ENCODE results near the gene GPR183.

The GPR183 gene

DNA sequence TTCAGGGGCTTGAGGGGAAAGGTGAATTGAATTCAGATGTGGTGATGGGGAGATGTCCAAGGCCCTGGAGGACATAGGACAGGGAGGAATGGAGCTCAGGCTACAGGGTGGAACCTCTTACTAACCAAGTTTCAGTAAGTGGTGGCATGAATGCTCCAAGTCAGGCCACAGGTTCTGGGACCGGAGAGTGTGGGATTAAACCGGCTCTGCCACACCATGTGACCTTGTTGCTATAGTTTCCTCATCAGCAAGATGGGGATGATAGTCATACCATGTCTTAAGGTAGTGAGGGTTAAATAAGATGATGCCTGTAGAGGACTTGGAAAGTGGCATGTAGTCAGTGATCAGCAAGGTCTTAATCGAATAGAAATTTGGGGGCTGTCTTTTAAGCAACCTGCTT, 16.3 kb downstream of the GPR183 start:
- no peak for DNase-seq

- no peak for DNase-seq
Observed at GRCh38 chr13:99289674-99290337, 17.4 kb downstream of the GPR183 start.

DNA sequence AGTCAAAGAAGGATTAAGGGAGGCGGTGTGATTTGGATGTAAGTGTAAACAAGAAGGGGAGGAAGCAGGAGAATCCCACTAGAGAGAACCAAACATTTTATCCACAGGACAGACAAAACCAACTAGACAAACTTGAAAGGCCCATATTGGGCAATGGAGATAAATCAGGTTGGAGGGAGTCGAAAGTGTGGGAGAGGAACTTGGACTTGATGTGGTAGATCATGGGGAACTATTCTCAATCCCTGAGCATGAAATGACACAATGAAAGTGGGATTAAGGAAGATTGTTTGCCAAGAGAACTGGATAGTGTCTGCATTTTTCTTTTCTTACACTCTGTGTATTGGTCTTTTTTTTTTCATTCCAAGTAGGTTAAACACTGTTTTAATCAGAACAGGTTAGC, 17.9 kb downstream of the GPR183 start:
- no peak for DNase-seq

DNA sequence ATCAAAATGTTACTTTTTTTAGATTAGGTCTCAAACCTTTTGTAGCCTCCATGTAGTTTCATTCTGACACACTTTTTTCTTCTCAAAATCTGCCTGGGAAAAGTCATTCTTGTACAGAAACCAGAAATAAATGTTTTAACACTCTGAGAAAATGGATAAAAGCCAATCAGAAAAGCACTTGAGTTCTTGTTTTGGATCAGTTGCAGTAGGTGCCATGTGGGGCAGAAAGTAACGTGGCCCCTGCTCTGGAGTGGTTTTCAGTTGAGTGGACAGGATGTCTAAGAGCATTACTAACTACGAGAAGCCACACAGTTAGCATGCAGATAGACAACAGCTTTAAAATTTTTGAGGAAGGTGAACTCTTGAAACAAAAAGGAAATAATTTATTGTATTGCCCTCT, 19.1 kb downstream of the GPR183 start:
- DNase-seq = no peak

DNA sequence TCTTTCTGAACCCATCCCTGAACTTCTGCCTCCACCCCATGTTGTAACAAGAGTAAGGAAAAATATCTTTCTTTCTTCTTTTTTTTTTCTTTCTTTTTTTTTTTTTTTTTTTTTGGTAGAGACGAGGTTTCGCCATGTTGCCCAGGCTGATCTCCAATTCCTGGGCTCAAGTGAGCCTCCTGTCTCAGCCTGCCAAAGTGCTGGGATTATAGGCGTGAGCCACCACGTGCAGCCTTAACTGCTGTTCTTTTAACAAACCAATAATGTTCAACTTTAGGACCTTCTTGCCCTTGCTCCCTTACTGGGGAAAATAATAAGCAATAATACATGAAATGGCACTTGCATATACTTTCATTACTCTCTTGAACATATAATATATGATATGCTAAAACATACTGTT, 19.6 kb downstream of the GPR183 start:
- DNase-seq = no peak

DNA sequence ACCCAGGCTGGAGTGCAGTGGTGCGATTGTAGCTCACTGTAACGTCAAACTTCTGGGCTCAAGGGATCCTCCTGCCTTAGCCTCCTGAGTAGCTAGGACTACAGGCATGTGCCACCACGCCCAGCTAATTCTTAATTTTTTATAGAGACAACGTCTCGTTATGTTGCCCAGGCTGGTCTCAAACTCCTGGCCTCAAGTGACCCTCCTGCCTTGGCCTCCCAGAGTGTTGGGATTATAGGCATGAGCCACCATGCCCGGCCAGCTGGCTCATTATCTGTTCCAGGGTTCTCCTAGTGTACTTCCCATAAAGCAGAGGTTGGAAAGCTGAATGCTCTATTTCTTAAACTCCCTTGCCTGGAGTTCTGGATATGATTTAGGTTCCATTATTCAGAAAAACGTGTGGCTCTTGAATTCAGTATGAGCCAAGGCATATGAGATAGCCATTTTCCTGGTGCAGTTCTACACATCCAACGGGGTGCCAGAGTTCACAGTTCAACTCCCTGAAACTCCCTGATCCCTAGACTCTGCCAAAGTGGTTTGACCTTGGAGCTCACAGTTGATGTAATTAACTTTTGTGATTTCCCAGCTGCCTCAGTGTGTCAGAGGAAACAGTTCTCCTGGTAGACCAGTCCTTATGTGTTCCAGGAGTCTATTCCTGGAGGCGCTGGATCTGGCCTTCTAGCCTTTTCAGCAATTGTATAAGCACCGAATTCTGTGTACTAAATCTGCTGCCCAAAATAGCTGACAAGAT, 21.6 kb downstream of the GPR183 start:
- no peak for DNase-seq

- DNase-seq = no peak
Observed at GRCh38 chr13:99282264-99283231, 24.7 kb downstream of the GPR183 start.

GRCh38 chr13:99281811-99282263, 25.4 kb downstream of the GPR183 start:
- no peak for DNase-seq

DNA sequence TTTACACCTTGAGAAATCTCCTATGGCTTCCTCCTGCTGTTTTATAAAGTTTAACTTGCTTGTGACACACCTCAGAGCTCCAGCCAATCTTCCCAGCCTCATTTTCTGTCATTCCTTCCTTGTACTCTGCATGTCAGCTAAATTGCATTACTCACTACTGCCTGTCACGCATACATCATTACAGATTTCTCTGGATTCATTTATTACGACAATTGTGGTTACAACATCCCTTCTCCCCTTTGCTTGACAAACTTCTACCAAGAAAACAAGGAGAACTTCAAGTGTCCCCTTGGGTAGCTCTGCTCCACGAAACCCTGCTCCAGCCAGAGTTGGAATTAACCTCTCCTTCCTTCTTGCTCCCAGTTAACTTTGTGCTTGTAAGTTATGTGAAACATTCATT, 27.0 kb downstream of the GPR183 start:
- DNase-seq = no peak

DNA sequence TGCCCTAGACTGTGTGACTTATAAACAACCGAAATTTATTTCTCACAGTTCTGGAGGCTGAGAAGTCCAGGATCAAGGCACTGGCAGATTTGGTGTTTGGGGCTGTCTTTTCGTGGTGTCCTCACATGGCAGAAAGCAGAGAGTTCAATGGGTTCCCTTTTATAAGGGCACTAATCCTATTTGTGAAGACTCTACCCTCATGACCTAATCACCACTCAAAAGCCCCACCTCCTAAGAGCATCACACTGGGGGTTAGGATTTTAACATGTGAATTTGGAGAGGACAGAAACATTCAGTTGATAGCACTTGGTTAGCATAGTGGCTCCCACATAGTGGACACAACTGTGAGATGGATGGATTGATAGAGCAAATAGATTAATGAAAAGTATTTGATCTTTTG, 27.6 kb downstream of the GPR183 start:
- DNase-seq = no peak

- no peak for DNase-seq
Observed at GRCh38 chr13:99278843-99279242, 28.4 kb downstream of the GPR183 start.

DNA sequence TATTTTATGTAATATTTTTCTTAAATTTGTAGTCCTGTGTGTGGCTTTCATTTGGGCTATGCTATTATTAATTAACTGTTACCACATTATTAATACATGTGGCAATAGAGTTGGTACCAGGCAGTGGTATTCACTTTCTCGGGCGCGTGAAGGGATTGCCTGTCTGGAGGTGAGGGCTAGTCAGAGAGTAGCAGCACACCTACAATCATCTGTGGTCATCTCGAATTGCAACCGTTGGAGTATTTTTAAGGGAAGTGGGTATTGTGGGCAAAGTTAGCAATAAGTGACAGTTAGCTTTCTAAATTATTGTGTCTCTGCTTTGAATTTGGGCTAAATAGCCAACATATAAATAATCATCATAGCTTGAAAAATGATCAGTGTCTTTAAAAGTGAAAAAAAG, 29.0 kb downstream of the GPR183 start:
- DNase-seq = no peak

DNA sequence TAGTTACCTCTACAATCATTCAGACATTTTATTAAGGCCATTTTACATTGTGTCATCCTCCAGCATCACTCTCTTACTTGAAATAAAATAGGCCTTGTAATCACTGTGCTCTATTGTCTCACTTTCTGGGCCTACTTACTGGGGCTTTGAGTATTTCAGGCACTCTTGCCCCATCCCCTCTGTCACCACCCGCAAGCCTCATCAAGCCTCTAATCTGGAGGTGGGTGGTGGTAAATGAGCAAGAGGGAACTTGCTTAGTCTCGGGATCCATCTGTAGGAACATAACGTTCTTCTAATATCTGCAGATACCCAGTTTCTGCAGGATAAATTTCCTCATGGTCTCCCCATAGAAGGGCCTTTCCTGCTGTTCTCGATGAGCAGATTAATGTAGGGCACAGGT, 29.6 kb downstream of the GPR183 start:
- no peak for DNase-seq

DNA sequence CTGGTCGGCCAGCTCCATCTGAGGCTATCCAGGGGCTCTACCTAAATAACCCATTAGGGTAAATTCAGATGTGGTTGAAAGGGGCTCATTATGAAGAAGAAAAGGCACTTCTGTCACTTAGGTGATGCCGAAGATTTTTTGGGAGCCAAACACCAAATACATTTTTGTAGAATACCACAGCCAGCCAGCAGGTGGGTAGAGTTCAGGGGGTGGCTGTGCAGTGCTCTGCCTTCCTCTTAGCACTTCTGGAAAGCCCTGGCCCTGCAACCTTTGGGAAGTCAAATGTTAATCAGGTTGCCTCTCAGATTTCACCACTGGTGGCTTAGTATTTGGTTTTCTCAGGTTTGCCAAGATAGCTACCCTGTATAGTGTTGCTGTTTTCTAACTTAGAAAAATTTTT, 30.5 kb downstream of the GPR183 start:
- DNase-seq = no peak

DNA sequence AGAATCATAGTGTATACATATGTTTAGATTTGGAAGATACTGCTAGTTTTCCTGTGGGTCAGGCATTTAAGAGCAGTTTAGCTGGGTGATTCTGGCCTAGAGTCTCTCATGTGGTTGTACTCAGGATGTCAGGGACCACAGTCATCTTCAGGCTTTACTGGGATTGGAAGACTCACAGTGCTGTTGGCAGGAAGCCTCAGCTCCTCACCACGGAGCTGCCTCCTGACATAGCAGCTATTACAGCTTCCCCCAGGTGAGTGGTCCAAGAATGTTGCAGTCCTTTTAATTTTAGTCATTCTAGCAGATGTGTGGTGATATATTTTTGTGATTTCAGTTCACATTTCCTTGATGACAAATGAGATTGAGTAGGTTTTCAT, 32.1 kb downstream of the GPR183 start:
- no peak for DNase-seq

- DNase-seq = no peak
Observed at GRCh38 chr13:99273128-99273527, 34.1 kb downstream of the GPR183 start.

DNA sequence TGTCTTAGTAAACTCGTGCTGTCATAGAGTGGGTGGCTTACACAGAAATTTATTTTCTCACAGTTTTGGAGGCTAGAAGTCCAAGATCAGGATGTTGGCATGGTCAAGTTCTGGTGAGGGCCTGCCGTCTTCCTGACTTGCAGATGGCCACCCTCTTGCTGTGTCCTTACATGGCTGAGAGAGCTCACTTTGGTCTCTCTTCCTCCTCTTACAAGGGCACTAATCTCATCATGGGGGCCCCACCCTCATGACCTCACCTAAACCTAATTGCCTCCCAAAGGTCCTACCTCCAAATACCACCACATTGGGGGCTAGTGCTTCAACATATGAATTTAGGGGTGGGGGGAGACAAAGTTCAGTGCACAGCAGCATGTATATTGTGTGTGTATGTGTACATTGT, 34.7 kb downstream of the GPR183 start:
- DNase-seq = no peak

DNA sequence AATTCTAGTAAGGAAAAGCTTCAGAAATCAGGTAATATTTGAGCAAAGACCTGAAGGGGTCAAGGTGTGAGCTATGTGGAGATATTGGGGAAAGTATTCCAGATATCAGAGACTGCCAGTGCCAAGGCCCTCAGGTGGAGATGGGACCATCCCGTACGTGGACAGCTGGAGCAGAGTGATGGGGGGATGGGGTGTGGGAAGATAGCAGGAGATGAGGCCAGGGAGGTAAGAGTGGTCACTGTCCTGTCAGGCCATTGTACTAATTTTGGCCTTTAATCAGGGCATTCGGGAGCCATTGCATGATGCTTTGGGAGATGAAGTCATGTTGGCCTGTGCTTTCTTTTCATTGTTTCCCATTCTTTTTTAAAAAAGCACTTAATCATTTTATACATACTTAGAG, 36.0 kb downstream of the GPR183 start:
- no peak for DNase-seq

DNA sequence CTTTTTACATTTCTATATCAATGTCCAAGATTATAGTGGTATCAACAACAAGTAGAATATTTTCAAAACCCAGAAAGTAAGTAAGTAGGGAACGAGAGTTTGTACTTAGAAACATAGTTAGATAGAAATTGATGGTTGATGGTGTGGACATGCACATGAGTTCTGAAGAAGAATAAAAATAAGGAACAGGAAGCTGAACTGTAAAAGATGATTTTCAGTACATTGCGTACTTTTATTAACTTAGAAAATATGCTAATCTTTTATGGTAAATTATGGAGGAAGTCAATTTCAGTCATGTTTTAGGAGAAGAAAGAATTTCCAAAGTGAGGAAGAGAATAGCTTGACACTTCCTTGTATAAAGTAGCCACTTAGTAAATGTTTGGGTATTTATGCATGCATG, 36.7 kb downstream of the GPR183 start:
- DNase-seq = no peak

DNA sequence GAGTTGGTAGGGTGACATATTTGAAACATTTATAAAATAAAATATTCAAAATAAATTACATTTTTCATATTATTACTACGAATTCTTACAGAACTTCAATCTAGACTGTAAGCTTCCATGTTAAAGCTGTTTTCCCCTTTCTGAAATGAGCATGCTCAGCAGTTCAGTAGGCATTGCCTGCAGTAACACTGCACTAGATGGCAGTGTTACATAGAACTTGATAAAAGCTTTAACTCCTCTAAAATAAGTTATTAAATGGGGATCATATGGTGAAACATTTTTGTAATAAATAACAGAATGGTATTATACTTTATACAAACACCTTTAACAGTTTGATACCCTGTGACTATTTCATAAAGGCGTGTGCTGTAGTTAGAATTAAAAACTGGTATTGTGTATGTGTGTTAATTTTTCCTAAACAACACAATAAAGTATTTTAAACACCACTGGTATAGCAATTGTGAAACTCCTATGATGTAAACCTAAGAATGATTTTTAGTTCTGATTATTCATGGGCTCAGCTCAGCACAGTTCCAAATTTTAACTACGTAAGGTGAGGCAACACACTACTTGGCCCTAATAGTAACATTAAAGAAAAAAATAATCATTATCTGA, 37.5 kb downstream of the GPR183 start:
- no peak for DNase-seq

GRCh38 chr13:99268822-99269221, 38.4 kb downstream of the GPR183 start:
- no peak for DNase-seq

GRCh38 chr13:99267927-99268326, 39.3 kb downstream of the GPR183 start:
- DNase-seq = no peak

DNA sequence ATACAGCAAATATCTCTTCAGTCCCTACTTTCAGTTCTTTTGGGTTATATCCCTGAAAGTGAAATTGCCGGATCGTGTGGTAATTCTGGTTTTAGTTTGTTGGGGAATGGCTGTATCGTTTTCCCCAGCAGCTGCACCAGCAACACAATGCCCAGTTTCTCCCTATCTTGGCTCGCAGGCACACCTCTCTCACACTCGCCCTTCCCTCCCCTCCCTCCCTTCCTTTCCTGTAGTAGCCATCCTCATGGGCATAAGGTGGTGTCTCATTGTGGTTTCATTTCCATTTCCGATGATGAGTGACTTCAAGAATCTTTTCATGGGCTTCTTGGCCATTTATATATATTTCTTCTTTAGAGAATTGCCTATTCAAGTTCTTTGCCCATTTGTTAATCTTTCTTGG, 40.4 kb downstream of the GPR183 start:
- no peak for DNase-seq
